PC-9 (cell line): Measurements from ENCODE around the gene TPSG1. TPM values are rescaled to one million over a fixed set of nuclear protein-coding genes. Genes with fewer than 3 reads are reported as not detected.

ENCODE experiments used
- BruUV-seq: library from RNA; stranded (reverse); fragments of 400-500 nt; replicated peaks from 2 replicates; lab custom pipeline; 2021; lab: Mats Ljungman, UMichigan
- CTCF ChIA-PET: fragments of 300-600 bp; sonication (Branson Sonifier 250); formaldehyde crosslinking; loops from one replicate; lab custom pipeline; 2022; ENCODE audit warnings: antibody characterized with exemption; lab: Charles Lee
- POLR2A ChIA-PET: fragments of 300-600 bp; sonication (Branson Sonifier 250); formaldehyde crosslinking; loops from one replicate; lab custom pipeline; 2022; ENCODE audit warnings: antibody characterized with exemption; ENCODE audit not compliant: unreplicated experiment; lab: Charles Lee
- DNase-seq, 2 experiments: peaks; one replicate each; pipeline versions ENCODE4 v3.0.0 to v3.0.0-alpha.2; 2015 to 2022; ENCODE audit warnings: mixed read lengths in 1 of 2
- H2AFZ ChIP-seq: fragments of 200-600 bp; sonication (generic); 2 replicates; pipeline ENCODE4 v1.8.1; 2017; ENCODE audit warnings: antibody characterized with exemption
- H3F3A ChIP-seq: fragments of 200-600 bp; sonication (generic); 2 replicates; pipeline ENCODE4 v1.8.1; 2017; ENCODE audit warnings: antibody characterized with exemption, mild to moderate bottlenecking, low read depth; ENCODE audit not compliant: insufficient read depth
- H3K27ac ChIP-seq: fragments of 200-600 bp; sonication (generic); 2 replicates; pipeline ENCODE4 v1.6.1; 2016; ENCODE audit warnings: mixed run types
- H3K27me3 ChIP-seq: fragments of 200-600 bp; sonication (generic); 2 replicates; pipeline ENCODE4 v1.6.1; 2016; ENCODE audit warnings: low read depth, mixed run types; ENCODE audit not compliant: insufficient read depth
- H3K36me3 ChIP-seq: fragments of 200-600 bp; sonication (generic); 2 replicates; pipeline ENCODE4 v1.6.1; 2016; ENCODE audit warnings: low read depth, mixed run types
- H3K4me1 ChIP-seq: fragments of 200-600 bp; sonication (generic); replicated peaks from 2 replicates; pipeline ENCODE4 v1.6.1; 2016; ENCODE audit warnings: mixed run types; ENCODE audit not compliant: insufficient read depth
- H3K4me2 ChIP-seq: fragments of 200-600 bp; sonication (generic); 2 replicates; pipeline ENCODE4 v1.6.1; 2017; ENCODE audit warnings: mixed run types
- H3K4me3 ChIP-seq: fragments of 200-600 bp; sonication (generic); 2 replicates; pipeline ENCODE4 v1.6.1; 2016; ENCODE audit warnings: mixed run types
- H3K79me2 ChIP-seq: fragments of 200-600 bp; sonication (generic); 2 replicates; pipeline ENCODE4 v1.6.1; 2017; ENCODE audit warnings: low read depth, mixed run types
- H3K9me2 ChIP-seq: fragments of 200-600 bp; sonication (generic); 2 replicates; pipeline ENCODE4 v1.8.1; 2017; ENCODE audit warnings: mild to moderate bottlenecking; ENCODE audit not compliant: insufficient read depth
- H3K9me3 ChIP-seq: fragments of 200-600 bp; sonication (generic); 2 replicates; pipeline ENCODE4 v1.8.1; 2016; ENCODE audit warnings: low read depth; ENCODE audit not compliant: insufficient read depth
- H4K20me1 ChIP-seq: fragments of 200-600 bp; sonication (generic); 2 replicates; pipeline ENCODE4 v1.8.1; 2017; ENCODE audit not compliant: insufficient read depth
- EZH2 ChIP-seq: fragments of 200-600 bp; sonication (generic); IDR thresholded peaks from 2 replicates; pipeline ENCODE4 v1.8.0; 2017; ENCODE audit warnings: antibody characterized with exemption, low read depth
- intact Hi-C: fragments of 100-400 bp; cut with micrococcal nuclease; formaldehyde crosslinking; loops from one replicate; pipeline ENCODE4 v1.10.0; 2022; ENCODE audit not compliant: unreplicated experiment
- total RNA-seq: library from RNA; stranded (reverse); gene quantifications from 2 replicates; pipeline ENCODE4 v1.2.3, GENCODE V29; 2021
- TF ChIP-seq, protein P1 (sequence below): fragments of 200-600 bp; sonication (generic); conservative IDR thresholded peaks from 2 replicates; pipeline ENCODE4 v1.6.1; 2017; ENCODE audit warnings: mixed run types, antibody characterized with exemption, mild to moderate bottlenecking, moderate library complexity

The TPSG1 gene
- total RNA-seq, 1 experiment from 2014 or later, result not detected

DNA sequence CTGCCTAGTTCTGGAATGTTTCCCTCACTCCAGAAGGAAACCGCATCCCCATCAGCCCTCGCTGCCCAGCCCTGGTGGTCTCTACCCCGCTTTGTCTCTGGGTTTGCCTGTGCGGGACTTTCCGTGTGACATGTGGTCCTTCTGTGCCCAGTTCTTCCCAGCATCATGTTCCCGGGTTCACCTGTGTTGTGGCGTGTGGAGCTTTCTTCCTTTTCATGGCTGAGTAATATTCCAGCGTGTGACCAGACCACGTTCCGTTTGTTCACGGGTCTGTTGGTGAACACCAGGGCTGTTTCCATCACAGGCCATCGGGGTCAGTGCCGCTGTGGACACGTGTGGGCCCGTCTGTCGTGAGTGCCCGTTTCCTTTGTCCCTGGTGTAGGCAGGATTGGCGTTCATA lies 40.1 kb downstream of the TPSG1 start:
- Histone ChIP-seq H2AFZ (no peak overlapping the region), H3K36me3 (no peaks in the 10 kb centered on the region), H3K27ac (no peak overlapping the region), H3K79me2 (no peaks in the 10 kb centered on the region), H3K4me1 (peaks cover 6% of the 10 kb centered on the region; the same call in 1 of the 2 replicates), H3K9me3 (no peaks in the 10 kb centered on the region), H3F3A (no peaks in the 10 kb centered on the region), H3K27me3 (peaks cover 56% of the 10 kb centered on the region; the same call in 1 of the 2 replicates), H4K20me1 (0 out of 2 replicates have a peak, but pooled peaks cover 3% of the 10 kb centered on the region), H3K4me2 (no peak overlapping the region), H3K4me3 (no peak overlapping the region), H3K9me2 (no peaks in the 10 kb centered on the region)
- ChIA-PET CTCF (no interaction called here), POLR2A (no interaction called here)
- TF ChIP-seq, protein P1, sequence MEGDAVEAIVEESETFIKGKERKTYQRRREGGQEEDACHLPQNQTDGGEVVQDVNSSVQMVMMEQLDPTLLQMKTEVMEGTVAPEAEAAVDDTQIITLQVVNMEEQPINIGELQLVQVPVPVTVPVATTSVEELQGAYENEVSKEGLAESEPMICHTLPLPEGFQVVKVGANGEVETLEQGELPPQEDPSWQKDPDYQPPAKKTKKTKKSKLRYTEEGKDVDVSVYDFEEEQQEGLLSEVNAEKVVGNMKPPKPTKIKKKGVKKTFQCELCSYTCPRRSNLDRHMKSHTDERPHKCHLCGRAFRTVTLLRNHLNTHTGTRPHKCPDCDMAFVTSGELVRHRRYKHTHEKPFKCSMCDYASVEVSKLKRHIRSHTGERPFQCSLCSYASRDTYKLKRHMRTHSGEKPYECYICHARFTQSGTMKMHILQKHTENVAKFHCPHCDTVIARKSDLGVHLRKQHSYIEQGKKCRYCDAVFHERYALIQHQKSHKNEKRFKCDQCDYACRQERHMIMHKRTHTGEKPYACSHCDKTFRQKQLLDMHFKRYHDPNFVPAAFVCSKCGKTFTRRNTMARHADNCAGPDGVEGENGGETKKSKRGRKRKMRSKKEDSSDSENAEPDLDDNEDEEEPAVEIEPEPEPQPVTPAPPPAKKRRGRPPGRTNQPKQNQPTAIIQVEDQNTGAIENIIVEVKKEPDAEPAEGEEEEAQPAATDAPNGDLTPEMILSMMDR, result no peak
- TF ChIP-seq EZH2, result no peak
- intact Hi-C loops, result no loop called here
- BruUV-seq, result no TSS peak
- DNase-seq, result no peak

GRCh38 chr16:1184156-1184868 lies 40.8 kb downstream of the TPSG1 start:
- Histone ChIP-seq H3K27me3 (peaks cover 61% of the 10 kb centered on the region; the same call in 1 of the 2 replicates), H3K36me3 (no peaks in the 10 kb centered on the region), H4K20me1 (0 out of 2 replicates have a peak, but pooled peaks cover 3% of the 10 kb centered on the region), H3K9me3 (no peaks in the 10 kb centered on the region), H3K27ac (no peak overlapping the region), H3K9me2 (no peaks in the 10 kb centered on the region), H3K4me3 (no peak overlapping the region), H2AFZ (no peak overlapping the region), H3K4me1 (peaks cover 6% of the 10 kb centered on the region; the same call in 1 of the 2 replicates), H3K4me2 (no peak overlapping the region), H3K79me2 (no peaks in the 10 kb centered on the region), H3F3A (no peaks in the 10 kb centered on the region)
- TF ChIP-seq EZH2, result no peak
- TF ChIP-seq, protein P1, result no peak
- POLR2A ChIA-PET, result no interaction called here
- CTCF ChIA-PET, result no interaction called here
- DNase-seq, result no peak
- intact Hi-C loops, result no loop called here
- no TSS peak for BruUV-seq

DNA sequence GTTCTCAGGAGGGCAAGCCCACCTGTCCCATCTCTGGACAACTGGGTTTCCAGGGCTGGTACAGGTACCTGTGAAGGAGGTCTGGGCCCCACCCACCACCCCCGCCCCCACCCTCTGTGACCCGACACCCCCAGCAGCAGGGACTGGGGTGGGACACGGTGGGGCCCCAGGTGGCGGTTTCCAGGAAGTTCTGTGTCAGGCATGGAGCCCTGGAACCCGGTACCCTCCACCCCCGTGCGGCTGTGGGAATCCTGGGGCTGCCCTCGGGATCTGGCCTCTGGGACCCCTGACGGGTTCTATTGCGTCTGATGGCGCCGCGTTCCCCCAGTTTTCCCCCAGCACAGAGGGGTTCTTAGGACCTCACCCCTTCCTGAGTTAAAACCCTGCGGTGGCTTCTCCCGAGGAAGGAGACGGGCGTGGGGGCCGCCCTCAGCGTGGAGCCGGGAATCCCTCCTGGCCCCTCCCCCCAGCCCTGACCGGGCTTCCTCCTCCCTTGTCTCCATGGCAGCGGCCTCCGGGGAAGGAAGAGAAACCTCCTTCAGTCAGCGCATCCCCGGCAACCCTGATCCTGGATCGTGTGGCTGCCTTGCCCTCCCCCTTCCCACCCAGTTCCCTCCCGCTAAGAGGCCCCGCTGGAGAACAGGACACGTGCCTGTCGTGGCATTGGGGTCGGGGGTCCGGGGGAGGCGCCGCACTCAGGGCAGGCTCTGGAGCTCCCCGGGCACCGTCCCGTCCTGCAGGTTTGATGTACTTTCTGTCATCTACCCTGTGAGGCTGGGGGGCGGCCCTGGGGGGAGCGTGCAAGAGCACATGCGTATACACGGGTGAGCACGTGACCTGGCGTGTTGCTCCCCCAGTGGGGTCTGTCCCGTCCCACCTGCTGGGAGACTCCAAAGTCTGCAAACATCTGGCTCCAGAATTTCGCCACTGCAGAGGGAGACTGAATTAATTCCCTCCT lies 41.8 kb downstream of the TPSG1 start:
- no peak for TF ChIP-seq EZH2
- TF ChIP-seq, protein P1, result no peak
- Histone ChIP-seq H3K36me3 (no peaks in the 10 kb centered on the region), H3K4me3 (no peak overlapping the region), H3K9me2 (no peaks in the 10 kb centered on the region), H2AFZ (no peak overlapping the region), H3K4me1 (peaks cover 6% of the 10 kb centered on the region; the same call in 1 of the 2 replicates), H3K27ac (no peak overlapping the region), H3K79me2 (no peaks in the 10 kb centered on the region), H4K20me1 (no peaks in the 10 kb centered on the region), H3F3A (no peaks in the 10 kb centered on the region), H3K4me2 (no peak overlapping the region), H3K9me3 (no peaks in the 10 kb centered on the region), H3K27me3 (peaks cover 63% of the 10 kb centered on the region)
- intact Hi-C loops, result no loop called here
- peak in 1 of 2 experiments; percentile 52 for DNase-seq
- no TSS peak for BruUV-seq
- ChIA-PET CTCF (no interaction called here), POLR2A (no interaction called here)
